ENCODE data around the gene GADD45A.
"Not testable (repeated sequence)": the region's sequence is repeated elsewhere in the genome, so short reads cannot be mapped to it uniquely, and the experiment has no call there.

The GADD45A gene

GRCh38 chr1:67685067-67685557, at the start of gene GADD45A:
TSS of gene GADD45A (plus strand) at chr1:67685201. CDS start at chr1:67685495, 294 bp downstream.
- DNase-seq, result peak; percentile 98

- DNase-seq, result no peak
Measured at GRCh38 chr1:67636146-67636545, 48.9 kb upstream of the GADD45A start.

- no peak for DNase-seq
Measured at GRCh38 chr1:67639361-67639760, 45.6 kb upstream of the GADD45A start.

GRCh38 chr1:67642629-67643028, 42.4 kb upstream of the GADD45A start:
- no peak for DNase-seq

GRCh38 chr1:67644566-67644965, 40.4 kb upstream of the GADD45A start:
- no peak for DNase-seq

GRCh38 chr1:67645495-67646144, 39.4 kb upstream of the GADD45A start:
- no peak for DNase-seq

- DNase-seq, result peak; percentile 79
Measured at GRCh38 chr1:67646145-67647035, 38.6 kb upstream of the GADD45A start.

- peak; percentile 13 for DNase-seq
Measured at GRCh38 chr1:67647036-67647798, 37.8 kb upstream of the GADD45A start.

GRCh38 chr1:67647814-67648358, 37.1 kb upstream of the GADD45A start:
- DNase-seq, result no peak

- DNase-seq, result no peak
Measured at GRCh38 chr1:67648582-67649326, 36.2 kb upstream of the GADD45A start.

- DNase-seq, result no peak
Measured at GRCh38 chr1:67650061-67650460, 34.9 kb upstream of the GADD45A start.

GRCh38 chr1:67651031-67651430, 34.0 kb upstream of the GADD45A start:
- DNase-seq, result no peak

GRCh38 chr1:67652800-67653199, 32.2 kb upstream of the GADD45A start:
- DNase-seq, result peak; percentile 71

- DNase-seq, result no peak
Measured at GRCh38 chr1:67653304-67653703, 31.7 kb upstream of the GADD45A start.

- DNase-seq, result no peak
Measured at GRCh38 chr1:67655581-67655980, 29.4 kb upstream of the GADD45A start.

- DNase-seq, result not testable (repeated sequence)
Measured at GRCh38 chr1:67657152-67657551, 27.8 kb upstream of the GADD45A start.

- DNase-seq, result no peak
Measured at GRCh38 chr1:67659229-67659628, 25.8 kb upstream of the GADD45A start.

GRCh38 chr1:67662884-67663283, 22.1 kb upstream of the GADD45A start:
- no peak for DNase-seq

GRCh38 chr1:67664048-67664447, 21.0 kb upstream of the GADD45A start:
- DNase-seq, result no peak

GRCh38 chr1:67665307-67665706, 19.7 kb upstream of the GADD45A start:
- DNase-seq, result not testable (repeated sequence)

GRCh38 chr1:67666636-67667035, 18.4 kb upstream of the GADD45A start:
- no peak for DNase-seq

- DNase-seq, result no peak
Measured at GRCh38 chr1:67668660-67669059, 16.3 kb upstream of the GADD45A start.
